T-helper 1 cell treated with Interleukin-12 subunit alpha and Interleukin-12 subunit beta and Interleukin-4 antibody, amounts not matched to agents 30 ng/mL and 1 ng/mL, for 36 hours (primary cell): ENCODE data around the gene PSG11. TPM values are rescaled to one million over a fixed set of nuclear protein-coding genes. Genes with fewer than 3 reads are reported as not detected.
"Not testable (repeated sequence)": the region's sequence is repeated elsewhere in the genome, so short reads cannot be mapped to it uniquely, and the experiment has no call there.

Source experiments
- intact Hi-C: fragments of 100-400 bp; cut with micrococcal nuclease; formaldehyde crosslinking; loops from one replicate; pipeline ENCODE4 v1.15.1; 2024
- total RNA-seq: library from RNA; stranded (reverse); gene quantifications from 2 replicates; pipeline ENCODE4 v1.2.3, GENCODE V29; 2022

Gene PSG11
- total RNA-seq, result not detected in 2 replicates

DNA sequence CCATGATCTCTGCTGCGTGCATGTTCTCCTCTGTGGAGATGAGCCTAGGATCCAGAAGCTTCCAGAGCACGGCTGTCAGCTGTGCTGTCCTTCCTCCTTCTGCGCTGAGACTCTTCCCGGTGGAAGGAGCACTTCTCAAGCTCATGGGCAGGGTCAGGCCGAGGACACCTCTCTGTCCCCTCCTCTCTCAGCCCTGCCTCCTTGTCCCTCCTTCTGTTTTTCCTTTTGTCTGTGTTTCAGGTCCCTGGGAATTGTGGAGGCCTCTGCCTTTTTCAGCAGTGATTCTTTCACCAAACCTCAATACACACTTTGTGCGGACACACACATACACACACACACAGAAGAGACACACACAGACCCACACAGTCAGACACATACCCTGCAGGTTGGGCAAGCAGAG is at the start of gene PSG11:
Gene PSG11, minus strand, starts transcription at position 101 of the 400 bp plus-strand sequence. Its CDS starts 97 bp downstream, at position 4.
- intact Hi-C loops, result not testable (repeated sequence)

DNA sequence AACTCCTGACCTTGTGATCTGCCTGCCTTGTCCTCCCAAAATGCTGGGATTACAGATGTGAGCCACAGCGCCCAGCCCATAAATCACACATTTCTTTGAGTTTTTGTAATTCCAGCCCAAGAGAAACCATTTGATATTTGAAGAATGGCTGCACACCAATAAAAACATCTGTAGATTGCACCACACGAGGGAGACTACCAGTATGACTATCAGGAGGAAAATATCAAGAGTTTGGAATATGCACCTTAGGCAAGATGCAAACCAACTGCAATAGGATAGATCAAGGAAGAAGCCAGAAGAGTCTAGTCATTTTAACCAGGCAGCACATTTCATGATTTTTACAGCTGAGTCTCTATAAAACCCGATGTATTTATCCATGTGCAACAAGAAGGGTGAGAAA is 36.1 kb upstream of the PSG11 start:
- intact Hi-C loops, result not testable (repeated sequence)

DNA sequence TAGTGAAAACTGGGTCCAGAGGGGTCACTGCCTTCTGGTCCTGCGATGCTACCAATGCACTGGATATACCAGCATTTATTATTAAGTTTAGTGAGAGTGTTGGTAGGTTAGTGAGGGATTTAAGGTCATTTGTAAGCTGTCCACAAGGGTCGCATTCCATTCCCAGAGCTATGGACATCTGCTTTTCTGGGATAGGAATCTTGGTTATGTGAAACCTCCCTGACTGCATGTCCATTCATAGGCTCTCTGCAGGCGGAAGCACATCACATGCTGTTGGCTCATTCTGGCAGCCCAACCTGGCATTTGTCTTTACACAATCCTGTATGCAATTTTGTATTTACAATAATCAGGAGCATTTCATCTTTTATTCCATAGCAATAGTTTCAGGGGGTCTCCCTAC is 35.1 kb upstream of the PSG11 start:
- intact Hi-C loops, result not testable (repeated sequence)

DNA sequence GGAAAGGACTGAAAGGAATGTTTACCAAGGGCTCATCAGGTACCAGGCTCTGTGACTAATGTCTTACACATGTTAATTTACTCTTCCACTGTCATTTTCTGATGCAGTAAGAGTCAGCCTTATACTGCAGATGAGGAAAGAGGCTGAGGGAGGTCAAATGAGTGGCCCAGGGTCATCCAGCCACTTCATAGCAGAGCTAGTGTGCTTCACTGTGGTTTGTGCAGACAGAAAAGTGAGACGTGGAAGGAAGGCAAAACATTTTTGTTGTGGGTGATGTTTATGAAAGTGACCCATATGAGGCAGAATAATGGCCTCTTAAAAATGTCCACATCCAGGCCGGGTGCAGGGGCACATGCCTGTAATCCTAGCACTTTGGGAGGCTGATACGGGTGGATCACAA is 34.0 kb upstream of the PSG11 start:
- intact Hi-C loops, result not testable (repeated sequence)

DNA sequence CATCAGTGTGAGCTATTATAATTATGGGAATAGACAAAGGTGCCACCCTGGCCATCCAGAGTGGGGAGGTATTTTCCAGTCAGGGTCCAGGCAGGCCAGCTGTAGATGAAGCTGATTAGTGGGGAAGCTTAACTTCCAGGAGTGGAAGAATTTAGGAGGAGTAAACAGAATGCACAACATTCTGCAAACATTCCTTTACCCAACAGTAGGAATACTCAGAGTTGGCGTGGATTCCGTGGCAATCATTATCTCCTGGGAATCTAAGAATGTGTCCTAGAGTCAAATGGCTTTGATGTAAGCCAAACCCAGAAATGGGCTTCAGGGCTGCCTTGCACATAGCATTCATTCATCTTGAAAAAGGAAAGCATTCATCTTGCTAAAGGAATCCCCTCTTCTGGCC is 33.2 kb upstream of the PSG11 start:
- intact Hi-C loops, result not testable (repeated sequence)

DNA sequence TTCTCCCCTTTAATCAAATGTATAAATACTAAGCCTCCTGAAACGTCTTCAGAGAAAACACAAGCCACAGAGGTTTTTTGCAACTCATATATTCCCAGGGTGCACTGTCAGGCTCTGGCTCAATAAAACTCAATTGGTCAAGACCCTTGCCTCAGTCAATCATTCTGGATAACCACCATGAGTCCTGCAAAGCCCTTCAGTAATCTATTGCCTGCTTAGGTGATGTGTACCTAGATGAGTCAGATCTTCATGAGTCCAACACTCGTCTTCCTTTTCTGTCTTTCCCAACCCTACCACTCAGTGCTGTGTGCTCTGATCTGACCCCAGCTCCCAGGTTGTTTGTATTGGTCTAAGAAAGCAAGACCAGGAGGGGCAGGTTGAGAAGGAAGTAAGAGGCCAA is 32.2 kb upstream of the PSG11 start:
- intact Hi-C loops, result not testable (repeated sequence)

DNA sequence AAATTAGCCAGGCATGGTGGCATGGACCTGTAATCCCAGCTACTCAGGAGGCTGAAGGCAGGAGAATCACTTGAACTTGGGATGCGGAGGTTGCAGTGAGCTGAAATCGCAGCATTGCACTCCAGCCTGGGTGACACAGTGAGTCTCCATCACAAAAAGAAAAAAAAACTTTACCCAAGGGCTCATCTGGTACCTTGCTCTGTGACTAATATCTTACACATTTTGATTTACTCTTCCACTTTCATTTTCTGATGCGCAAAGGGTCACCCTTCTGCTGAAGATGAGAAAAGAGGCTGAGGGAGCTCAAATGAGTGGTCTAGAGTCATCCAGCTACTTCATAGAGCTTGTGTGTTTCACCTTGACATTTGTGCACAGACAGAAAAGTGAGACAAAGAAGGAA is 21.7 kb upstream of the PSG11 start:
- intact Hi-C loops, result not testable (repeated sequence)

DNA sequence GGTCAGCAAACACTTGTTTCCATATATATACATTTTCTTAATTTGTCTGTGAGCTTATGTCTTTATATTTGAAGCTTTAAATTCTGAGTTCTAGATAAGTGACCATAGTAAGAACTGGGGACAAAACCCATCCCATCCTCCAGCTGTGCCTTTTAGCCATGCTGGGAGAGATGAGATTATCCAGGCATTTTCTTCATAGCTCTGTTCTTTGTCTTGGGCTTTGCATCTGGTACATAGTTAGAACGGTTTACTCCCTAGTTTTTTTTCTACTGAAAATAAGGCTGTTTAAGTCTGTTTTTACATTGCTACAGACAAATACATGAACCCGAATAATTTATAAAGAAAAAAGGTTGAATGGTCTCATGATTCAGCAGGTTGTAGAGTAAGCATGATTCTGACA is 20.3 kb upstream of the PSG11 start:
- intact Hi-C loops, result not testable (repeated sequence)

- intact Hi-C loops, result not testable (repeated sequence)
Observed at GRCh38 chr19:43043492-43044180, 17.4 kb upstream of the PSG11 start.

- intact Hi-C loops, result not testable (repeated sequence)
Observed at GRCh38 chr19:43031645-43032044, 5.4 kb upstream of the PSG11 start.

DNA sequence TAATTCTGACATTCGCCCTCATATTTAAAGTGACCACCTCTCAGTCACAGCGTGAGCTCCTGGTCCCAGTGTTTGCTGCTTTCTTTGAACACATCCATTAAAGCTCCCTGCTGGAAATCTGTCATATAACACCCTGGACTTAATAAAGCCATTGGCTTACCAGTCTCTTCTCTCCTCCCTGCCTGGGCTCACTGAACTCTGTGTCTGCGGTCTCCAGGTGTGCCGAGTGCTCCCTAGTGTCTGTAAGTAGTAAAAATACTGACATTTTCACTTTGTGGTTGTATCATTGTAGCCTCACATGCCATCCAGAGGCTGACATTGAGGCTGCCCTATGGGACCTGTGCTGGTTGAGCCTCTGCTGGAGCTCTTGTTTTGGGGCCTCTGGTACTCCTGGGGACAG is 2.6 kb upstream of the PSG11 start:
- intact Hi-C loops, result no loop called here

GRCh38 chr19:43027985-43028384 is 1.7 kb upstream of the PSG11 start:
- intact Hi-C loops, result not testable (repeated sequence)

- intact Hi-C loops, result not testable (repeated sequence)
Observed at GRCh38 chr19:43027061-43027460, 792 bp upstream of the PSG11 start.

GRCh38 chr19:43022098-43022497 is 4.2 kb downstream of the PSG11 start:
- intact Hi-C loops, result not testable (repeated sequence)

GRCh38 chr19:43021629-43022028 is 4.6 kb downstream of the PSG11 start:
- intact Hi-C loops, result not testable (repeated sequence)

DNA sequence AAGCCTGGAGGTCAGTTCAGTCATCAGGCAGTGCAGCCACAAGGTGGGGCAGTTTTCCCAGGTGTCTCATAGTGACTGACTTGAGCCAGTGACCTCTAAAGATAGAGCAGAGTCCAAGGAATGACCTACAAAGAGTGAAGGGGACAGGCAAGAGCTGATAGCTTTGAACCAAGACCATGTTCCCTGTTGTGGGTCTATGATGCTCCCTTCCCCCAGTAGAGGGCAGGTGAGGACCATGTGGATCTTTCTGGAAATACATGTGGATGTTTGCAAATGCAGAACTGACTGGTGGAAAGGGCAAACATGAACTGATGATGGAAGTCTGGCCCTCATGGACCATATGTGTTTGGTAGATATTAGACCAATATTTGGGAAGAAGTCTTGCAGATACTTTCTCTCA is 6.7 kb downstream of the PSG11 start:
- intact Hi-C loops, result not testable (repeated sequence)

DNA sequence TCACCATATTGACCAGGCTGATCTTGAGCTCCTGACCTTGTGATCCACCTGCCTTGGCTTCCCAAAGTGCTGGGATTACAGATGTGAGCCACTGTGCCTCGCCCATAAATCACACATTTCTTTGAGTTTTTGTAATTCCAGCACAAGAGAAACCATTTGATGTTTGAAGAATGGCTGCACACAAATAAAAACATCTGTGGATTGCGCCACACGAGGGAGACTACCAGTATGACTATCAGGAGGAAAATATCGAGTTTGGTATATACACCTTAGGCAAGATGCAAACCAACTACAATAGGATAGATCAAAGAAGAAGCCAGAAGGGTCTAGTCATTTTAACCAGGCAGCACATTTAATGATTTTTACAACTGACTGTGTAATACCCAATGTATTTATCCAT is 20.4 kb downstream of the PSG11 start:
- intact Hi-C loops, result not testable (repeated sequence)

GRCh38 chr19:43004846-43005245 is 21.4 kb downstream of the PSG11 start:
- intact Hi-C loops, result not testable (repeated sequence)

- intact Hi-C loops, result not testable (repeated sequence)
Observed at GRCh38 chr19:43003634-43004033, 22.6 kb downstream of the PSG11 start.

GRCh38 chr19:43002948-43003347 is 23.3 kb downstream of the PSG11 start:
- intact Hi-C loops, result not testable (repeated sequence)

GRCh38 chr19:42996161-42996560 is 30.1 kb downstream of the PSG11 start:
- intact Hi-C loops, result not testable (repeated sequence)

- intact Hi-C loops, result not testable (repeated sequence)
Observed at GRCh38 chr19:42992029-42992604, 34.2 kb downstream of the PSG11 start.

DNA sequence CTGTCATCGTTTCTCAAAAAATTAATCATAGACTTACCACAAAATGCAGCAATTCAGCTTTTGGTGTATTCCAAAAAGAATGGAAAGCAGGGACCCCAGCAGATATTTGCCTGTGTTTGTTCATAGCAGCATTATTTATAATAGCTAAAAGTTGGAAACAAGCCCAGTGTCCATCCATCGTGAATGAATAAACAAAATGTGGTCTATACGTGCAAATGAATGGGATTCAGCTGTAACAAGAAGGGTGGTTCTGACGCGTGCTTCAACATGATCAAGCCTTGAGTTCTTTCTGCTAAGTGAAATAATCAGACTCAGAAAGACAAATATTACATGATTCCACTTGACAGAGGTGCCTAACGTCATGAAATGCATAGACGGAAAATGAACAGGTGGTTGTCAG is 36.4 kb downstream of the PSG11 start:
- intact Hi-C loops, result no loop called here
